Measurements from ENCODE around the gene STK38.

The STK38 gene

DNA sequence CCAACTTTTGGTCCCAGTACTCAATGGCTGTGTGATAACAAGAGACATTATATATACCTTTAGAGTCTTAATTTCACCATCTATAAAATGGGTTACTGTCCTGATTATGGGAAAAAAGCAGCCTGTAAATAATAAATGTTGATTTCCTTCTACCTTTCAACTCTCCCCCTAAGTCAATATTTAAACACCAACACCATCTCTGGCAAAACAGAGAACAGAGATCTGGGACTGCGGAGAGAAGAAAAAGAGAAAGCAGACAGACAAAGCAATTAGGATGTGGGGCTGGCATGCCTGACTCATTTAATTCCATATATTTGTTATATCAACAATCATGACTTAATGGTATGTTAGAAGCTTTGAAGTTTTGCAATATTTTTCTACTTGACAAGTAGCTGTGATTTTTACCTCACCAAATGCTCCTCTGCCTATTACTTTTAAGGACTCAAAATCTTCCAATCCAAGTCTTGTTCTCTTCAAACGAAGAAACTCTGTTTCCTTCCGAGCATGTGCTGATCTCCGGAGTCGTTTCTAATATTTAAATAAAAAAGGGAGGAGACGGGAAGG, 23.3 kb downstream of the STK38 start:
- DNase-seq, result no peak

DNA sequence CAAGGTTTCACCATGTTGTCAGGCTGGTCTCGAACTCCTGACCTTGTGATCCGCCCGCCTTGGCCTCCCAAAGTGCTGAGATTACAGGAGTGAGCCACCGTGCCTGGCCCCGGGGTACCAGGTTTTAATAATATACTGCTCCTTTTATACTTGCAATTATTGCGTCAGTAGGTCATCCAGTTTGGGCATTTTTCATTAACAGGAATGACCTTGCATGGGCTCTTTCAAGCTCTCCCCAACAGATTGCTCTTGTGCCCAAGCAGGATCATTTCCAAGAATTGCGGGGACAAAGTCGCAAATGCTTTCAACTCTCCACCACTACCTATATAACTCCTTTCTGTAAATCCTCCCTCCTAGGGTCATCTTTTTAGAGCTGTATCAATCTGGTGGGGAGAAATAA, 23.8 kb downstream of the STK38 start:
- no peak for DNase-seq

DNA sequence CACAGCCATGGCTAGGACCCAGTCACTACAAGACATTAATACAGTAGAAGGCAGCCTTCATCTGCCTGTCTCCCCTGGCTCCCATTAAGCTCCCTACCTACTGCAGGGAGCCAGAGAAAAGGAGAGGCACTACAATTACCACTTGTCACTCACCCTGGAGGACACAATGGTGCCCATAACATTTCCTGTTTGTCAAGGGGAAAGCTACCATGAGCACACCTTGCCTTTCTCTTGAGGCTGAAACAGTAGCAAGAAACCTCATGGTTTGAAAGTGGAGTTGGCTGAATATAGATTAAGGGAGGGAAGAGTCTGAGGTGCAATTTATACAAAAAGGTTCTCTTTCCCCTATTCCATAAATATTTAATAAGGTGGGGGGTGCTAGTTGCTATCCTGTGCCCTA, 27.9 kb downstream of the STK38 start:
- no peak for DNase-seq

DNA sequence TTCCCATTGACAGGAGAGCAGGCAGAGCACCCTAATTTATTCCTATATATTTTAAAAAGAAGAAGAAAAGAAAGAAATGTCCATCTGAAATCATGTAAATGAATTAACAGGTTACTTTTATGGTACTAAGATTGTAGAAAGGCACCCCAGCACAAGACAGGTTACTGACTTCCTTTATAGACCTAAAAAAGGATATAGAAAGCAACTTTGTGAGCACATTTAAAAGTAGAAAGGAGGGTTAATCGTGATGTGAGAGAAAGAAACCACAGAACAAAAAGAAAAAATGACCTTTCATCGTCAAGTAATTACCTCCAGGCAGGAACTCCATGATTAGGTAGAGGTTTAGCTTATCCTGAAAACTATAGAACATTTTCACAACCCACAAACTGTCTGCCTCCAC, 29.9 kb downstream of the STK38 start:
- no peak for DNase-seq

DNA sequence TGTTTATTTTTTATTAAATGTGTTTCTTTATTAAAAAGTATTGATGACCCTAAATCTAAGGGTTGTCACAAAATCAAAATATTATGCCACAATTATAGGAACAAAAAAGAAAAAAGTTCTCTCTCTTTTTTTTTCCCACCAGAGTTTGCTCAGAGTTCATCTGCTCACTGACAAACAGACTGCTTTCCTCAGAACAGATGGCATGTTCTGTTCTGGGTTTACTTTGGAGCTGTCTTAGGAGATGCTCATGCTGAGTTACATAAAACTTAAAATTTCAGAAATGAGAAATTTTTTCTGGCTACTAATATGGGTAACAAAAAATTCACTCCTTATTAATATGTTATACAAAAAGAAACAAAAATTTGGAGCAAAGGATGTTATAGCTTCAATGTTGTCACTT, 30.3 kb downstream of the STK38 start:
- no peak for DNase-seq

DNA sequence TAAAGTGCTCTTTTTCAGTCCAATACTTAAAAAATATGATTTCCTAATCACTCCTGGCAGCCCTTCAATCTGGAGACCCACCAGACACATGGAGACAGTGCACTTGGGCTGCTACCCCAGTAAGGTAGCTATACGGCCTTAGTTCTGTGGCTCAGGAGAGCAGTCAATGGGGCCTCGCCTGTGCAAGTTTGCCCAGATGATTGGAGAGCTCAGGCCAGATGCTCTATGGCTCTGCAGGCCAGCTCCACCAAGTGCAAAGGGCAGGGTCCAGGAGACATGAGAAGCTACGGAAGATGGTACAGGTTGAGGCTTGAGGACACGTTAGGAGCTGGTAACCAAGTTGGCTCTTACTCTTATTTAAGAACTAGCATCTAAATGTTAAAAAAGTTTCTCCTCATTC, 30.7 kb downstream of the STK38 start:
- no peak for DNase-seq

DNA sequence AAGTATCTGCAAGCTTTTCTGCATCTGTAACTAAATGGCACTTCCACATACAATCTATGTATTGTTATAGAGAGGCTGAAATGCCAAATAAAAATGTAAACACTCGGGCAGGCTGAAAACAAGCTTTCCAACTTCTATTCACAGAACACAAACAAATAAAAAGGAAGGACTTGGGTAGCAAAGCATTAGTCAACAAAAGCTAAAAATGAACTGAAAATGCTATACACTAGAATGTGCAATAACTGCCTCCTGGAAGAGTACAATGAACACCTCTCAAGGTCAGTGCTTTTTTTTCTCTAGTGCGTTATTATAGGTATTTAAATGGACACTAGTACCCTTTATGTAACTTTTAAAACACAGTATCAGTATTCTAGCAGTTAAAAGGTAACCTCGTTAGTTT, 31.4 kb downstream of the STK38 start:
- no peak for DNase-seq

DNA sequence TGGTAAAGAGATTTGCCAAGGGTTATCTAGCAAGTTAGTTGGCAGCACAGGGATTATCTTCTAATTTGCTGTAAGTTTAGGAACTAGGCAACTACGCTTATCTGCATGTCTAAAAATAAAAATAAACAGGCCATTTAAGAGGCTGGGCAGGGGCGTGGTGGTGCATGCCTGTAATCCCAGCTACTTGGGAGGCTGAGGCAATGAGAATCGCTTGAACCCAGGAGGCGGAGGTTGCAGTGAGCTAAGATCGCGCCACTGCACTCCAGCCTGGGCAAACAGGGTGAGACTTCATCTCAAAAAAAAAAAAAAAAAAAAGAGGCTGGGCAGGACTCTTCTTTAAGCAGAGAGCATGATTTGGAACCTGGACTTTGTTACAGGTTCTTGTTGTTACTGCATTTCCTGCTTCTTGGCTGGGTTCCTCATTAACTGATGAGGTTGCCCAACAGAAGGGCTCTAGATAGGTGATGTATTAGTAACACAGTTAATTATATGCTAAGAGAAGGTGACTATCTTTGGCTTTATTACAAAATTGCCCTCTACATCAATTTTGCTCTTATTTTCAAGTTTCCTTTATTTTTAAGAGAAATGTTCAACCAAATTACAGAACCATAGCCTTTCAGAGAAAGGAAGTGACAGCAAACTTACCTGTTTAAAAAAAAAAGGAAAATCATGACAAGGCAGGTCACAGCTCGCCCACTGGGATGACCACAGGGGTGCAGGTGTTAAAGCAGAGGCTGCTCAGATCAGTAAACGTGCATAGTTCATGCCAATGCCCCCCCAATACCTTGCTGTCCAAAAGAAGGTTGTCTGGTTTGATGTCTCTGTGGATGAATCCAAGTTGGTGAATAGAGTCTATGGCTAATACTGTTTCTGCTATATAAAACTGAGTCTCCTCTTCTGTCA, 32.5 kb downstream of the STK38 start:
- no peak for DNase-seq

DNA sequence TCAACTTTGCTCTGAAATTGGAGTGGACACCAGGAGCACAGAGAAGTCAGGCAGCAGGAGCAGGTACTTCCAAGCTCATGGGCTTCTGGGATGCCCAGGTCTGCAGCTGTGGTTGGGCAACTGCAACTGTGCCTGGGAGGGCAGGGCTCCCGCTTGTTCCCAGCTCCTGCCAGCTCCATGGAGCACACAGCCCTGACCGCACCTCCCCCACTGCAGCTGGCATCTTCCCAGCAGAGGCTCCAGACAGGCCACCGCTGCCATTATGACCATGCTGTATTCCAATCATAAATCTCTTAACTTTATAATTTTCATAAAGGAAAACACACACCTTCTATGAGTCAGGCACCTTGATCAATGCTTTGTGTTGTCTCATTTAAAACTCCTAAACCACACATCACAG, 36.9 kb downstream of the STK38 start:
- no peak for DNase-seq

DNA sequence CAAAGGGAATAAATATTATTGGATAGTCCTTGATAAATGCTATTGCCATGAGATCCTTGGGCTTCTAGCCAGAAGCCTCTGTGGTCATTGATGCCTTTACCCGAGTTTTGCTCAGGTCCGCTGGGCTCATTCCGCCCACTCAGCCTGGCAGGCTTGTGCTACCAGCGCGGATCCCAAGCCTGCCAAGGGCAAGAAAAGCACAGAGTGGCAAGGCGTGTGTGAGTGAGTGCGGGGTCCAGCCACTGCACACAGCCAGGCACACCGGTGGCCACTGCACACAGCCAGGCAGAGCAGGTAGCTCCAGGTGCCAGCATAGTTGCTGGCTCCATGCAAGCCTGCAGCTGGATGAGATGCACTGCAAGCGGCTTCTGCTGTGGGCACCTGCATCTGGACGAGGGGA, 38.7 kb downstream of the STK38 start:
- no peak for DNase-seq

DNA sequence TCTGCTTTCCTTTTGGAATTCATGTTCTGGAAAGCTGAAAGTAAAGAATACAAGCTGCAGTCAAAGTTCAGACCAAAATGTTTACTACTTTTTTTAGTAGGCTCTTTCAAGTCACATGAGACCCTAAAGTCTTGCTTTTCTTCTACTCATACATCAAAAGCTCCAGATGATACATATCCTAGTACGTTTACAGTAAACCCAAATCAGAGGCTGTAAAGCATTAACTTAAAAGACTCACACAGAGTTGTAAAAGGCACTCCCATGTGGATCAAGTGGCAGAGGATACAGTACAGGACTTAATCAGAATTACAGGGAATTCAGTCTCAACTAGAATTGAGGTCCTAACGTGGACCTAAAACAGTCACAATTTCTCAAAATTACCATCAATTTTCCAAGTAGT, 40.7 kb downstream of the STK38 start:
- no peak for DNase-seq

DNA sequence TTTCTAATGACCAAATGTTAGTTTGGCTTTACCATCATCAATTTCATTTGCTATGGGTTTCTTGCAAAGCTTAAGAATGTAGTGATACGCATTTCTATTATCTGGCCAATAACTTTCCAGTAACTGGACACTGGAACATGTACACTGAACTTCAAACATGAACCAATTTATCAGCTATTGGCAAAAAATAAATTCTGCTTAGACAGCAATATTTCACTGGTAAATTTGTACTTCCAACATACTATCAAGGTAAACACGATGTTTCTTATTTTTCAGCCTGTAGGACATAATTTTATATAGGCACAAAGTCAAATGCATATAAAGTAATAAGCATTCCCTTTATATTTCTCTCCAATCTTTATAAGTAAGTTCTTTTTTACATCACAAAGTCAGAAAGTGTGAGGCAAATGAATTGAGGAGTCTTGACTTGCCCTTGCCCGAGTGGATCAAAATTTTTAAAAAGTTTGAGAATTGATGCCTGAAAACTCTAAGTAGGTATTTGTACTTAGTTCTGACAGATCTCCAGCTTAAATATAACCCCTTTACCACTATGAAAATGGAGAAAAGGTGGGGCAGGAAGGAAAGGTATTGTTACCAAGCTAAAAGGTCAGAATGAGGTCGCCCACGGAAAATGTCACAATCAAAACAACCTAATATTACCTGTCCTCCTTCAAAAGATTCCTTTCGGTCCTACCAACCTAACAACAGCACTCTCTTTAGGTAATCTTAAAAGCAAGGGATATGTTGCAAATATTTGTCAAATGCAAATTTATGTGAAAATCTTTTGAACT, 41.3 kb downstream of the STK38 start:
- DNase-seq, result no peak

DNA sequence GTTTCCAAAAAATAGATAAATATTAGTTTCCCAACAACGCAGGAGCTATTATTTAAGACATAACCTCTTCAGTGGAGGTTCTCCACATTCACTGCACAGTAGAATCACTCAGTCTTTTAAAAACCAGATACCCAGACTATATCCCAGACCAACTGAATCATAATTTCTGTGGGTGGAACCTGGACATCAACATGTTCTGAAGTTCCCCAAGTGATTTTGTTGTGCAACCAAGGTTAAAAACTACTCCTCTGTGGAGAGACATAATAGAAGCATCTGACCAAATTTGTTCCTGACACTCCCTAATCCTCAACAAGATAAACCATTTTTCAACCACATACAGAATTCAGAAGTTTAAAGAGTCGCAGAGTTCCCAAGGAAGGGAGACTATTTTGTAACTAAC, 42.3 kb downstream of the STK38 start:
- DNase-seq, result no peak

DNA sequence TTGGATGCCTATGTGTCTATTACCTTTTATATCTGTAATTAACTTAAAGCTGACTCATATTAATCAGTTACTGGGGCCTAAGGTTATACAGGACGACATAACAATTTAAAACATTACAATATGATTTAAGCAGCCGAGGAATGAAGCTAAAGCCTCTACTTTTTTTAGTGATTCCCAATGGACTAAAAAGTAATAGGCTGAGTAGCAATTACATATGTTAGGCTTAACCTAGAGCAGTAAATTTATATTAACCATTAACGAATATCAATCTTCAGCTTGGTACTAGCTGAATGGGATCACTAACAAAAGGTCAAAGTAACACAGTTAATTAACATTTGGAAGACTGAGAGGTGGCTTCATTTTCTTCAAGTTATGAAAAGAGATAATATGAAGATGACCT, 43.1 kb downstream of the STK38 start:
- no peak for DNase-seq

DNA sequence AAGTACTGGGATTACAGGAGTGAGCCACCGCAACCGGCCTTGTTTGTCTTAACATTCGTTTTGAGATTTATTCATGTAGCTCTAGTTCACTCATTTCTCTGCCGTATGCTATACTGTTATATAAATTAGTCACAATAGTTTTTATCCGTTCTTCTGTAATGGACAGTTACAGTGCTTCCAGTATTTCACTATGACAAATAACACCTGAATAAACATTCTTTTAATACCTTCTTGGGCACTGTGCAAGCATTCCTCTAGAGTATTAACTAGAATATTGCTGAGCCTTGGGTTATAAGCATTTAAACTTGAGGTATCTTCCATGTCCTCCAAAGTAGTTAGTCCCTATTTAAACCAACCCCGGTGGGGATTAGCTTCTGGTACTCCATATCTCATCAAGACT, 45.6 kb downstream of the STK38 start:
- no peak for DNase-seq

DNA sequence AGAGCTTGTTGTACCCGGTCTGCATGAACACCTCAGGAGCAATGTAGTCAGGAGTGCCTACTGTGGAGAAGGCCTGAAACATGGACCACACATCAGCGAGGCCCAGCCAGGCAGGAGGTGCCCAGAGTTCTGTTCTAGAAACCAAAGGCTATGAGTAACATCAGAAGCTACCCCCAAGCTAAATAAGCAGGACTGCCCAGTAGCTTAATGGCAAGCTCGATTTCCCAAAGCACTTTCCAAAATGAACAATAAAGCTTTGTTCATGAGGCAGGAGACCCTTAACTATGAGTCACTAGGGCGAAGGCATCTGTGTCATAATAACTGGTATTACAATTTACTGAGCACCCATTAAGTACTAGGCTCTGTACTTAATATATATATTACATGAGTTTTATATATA, 47.4 kb downstream of the STK38 start:
- DNase-seq, result no peak

DNA sequence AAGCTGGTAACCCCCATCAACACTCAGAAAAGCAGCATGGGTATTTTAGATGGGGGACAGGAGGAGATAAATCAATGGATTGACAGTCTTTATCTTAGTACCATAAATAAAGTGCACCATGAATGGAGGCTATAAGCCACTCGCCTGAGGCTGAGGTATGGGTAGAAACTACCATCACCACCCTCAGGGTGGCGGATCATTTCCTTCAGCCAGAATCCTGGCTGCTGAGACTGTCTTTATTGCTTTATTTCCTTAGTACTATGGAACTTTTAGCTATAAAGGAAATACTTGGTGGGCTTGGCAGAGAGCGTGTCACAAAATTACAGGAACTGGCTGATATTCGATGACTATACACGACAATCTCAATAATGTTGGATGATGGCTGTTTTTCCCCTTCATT, 52.2 kb downstream of the STK38 start:
- DNase-seq, result no peak

DNA sequence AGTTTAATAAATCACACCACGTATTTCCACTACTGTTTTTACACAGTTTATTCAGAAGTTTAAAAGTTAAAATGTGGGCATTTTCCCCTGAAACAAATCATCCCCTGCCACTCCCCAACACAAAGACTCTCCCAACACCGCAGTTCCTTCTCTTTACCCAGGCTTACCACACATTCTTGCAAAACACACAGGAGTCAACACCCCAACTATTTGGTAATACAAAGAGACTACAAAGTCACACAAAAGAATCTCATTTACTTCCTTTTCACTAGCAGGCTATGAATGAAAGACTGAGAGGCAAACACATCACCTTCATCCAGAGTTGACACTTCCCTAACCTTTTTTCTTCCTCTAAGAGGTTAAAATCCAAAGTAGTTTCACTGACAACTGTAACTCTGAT, 53.4 kb downstream of the STK38 start:
- DNase-seq, result no peak

DNA sequence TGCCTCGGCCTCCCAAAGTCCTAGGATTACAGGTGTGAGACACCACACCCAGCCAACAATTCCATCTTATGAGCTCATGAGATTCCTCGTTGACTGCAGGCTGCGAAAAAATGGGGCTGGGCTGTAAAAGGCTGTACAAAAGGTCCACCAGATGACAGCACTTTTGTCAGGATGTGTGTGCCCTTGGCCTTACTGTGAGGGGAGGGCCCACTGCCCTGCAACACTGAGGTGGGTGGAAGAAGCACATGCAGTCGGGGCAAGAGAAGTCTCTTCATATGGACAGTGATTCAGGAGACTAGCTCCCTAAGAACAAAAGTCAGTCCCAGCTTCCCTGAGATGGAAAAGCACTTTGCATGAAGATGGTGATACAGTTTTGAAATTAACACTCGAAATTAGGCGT, 54.0 kb downstream of the STK38 start:
- DNase-seq, result no peak

DNA sequence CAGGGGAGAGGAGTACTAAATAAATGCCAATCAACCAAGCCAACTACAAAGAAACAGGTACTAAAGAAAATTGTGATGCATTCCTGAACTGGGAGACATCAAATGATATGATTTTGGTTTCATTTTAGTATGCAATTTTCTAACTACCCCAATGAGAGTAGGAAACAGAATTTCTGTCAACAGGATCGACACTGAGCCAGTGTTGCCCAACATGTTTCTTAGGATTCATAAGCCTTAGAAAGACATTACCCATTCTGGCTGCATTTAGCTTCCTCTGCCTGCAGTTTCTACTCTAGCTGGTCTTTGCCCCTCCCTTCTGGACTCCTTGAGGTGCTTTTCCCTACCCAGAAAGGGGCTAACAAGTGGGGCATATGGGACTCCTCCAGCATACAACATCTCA, 54.7 kb downstream of the STK38 start:
- no peak for DNase-seq

DNA sequence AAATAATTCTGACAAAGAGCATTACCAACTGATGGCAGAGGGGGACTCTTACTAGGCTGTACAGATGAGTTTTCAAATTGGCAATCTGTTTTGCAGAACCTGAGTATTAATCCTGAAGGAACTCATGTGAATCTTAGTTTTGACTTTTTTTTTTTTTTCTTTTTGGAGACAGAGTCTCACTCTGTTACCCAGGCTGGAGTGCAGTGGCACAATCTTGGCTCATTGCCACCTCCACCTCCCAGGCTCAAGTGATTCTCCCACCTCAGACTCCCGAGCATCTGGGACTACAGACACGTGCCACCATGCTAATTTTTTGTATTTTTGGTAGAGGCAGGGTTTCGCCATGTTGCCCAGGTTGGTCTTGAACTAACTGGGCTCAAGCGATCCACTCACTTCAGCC, 55.2 kb downstream of the STK38 start:
- DNase-seq, result no peak

DNA sequence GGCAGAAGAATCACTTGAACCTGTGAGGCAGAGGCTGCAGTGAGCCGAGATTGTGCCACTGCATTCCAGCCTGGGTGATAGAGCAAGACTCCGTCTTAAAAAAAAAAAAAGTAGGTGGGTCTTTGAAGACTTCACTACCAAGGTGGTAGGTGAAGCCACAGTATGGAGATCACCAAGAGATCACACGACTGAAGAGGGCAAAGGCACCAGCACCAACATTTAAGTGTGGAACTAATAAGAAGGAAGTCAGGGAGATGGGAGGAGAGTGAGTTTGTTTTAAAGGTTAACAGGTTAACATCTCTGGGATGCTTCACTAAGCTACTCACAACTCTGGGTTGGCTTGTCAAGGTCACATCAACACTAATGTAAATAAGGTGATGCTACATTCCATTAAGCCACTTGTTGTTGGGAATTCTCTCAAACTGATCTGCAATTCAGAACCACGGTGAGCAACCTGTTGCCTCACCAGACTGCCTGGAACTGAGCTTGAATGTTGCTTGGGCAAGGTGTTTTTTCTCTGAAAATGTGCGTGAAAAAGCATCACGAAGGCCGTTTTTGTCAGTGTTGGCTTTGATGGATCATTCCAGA, 55.8 kb downstream of the STK38 start:
- DNase-seq, result no peak
